22Rv1 (cell line): ENCODE data around the gene COL5A2.

ENCODE experiments used
- ZFX ChIP-seq: fragments of 450-650 bp; IDR thresholded peaks from 2 replicates; pipeline ENCODE4 v1.6.1; 2017; ENCODE audit warnings: antibody characterized with exemption, borderline replicate concordance
- TF ChIP-seq, protein P1 (sequence below): fragments of 450-650 bp; IDR thresholded peaks from 2 replicates; pipeline ENCODE4 v1.5.1; 2017; ENCODE audit warnings: mild to moderate bottlenecking

DNA sequence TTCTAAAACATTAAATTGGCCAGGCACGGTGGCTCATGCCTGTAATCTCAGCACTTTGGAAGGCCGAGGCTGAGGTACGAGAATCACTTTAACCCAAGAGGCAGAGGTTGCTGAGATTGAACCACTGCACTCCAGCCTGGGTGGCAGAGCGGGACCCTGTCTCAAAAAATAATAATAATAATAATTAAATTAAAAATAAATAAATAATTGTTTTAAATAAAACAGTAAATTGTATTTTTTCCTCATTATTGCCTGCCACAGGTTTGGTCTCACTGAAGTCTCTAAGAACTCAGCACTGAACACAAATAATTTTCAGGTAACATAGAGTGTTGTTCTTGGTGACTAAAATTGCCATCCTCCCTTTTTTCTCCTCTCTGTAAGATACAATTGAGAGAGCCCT, 19.8 kb downstream of the COL5A2 start:
- TF ChIP-seq, protein P1, sequence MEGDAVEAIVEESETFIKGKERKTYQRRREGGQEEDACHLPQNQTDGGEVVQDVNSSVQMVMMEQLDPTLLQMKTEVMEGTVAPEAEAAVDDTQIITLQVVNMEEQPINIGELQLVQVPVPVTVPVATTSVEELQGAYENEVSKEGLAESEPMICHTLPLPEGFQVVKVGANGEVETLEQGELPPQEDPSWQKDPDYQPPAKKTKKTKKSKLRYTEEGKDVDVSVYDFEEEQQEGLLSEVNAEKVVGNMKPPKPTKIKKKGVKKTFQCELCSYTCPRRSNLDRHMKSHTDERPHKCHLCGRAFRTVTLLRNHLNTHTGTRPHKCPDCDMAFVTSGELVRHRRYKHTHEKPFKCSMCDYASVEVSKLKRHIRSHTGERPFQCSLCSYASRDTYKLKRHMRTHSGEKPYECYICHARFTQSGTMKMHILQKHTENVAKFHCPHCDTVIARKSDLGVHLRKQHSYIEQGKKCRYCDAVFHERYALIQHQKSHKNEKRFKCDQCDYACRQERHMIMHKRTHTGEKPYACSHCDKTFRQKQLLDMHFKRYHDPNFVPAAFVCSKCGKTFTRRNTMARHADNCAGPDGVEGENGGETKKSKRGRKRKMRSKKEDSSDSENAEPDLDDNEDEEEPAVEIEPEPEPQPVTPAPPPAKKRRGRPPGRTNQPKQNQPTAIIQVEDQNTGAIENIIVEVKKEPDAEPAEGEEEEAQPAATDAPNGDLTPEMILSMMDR: no peak
- TF ChIP-seq ZFX: no peak
